ENCODE data around the gene FCN2. TPM values are rescaled to one million over a fixed set of nuclear protein-coding genes. Genes with fewer than 3 reads are reported as not detected.

Gene FCN2
- polyA plus RNA-seq, 1 of the 3 experiments (the other 2 are of a cell fraction): not detected

DNA sequence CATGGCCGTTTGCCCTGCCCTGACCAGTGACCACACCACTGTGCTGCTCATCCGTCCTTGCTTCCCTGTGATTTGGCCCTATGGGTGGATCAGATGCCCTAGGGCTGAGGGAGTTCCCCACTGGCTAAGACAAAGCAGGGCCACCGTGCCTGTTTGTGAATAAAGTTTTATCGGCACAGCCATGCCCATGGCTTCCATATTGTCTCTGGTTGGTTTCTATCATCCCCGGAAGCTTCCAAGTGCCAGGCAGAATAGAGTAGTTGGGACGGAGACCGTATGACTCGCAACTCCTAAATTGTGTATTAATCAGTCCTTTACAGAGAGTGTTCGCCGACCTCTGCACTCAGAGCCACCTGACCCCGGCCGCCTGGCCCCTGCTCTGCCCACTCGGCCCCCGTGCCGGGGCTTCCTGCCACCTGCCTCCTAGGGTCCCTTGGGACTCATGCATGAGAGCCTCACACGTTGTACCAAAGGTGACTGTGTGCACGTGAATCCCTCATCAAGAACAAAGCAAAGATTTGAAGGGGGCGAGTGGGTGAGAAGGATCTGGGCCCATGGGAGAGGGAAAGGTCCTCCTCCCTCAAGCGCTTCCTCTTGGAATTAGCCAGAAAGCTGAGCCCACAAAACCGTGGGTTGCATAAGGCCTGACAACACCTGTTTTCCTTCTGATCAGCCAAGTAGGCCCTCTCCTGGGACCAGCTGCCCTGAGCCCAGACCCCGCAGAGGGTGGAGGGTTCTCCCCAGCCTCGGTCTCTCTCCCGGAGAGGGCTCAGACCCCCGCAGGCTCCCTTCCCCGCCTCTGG is 11.7 kb upstream of the FCN2 start:
- Histone ChIP-seq H3K4me1 (ENCODE audit: control insufficient read depth in 1 of 2, insufficient read depth in 2 of 2, low read depth in 1 of 2, low read length in 1 of 2) (no peaks in the 10 kb centered on the region), H3K9me2 (no peaks in the 10 kb centered on the region), H3K4me2 (no peak overlapping the region), H3K4me3 (ENCODE audit: low read depth in 2 of 2, low read length in 1 of 2) (no peak overlapping the region), H3F3A (replicated peaks; ENCODE audit: insufficient read depth) (no peaks in the 10 kb centered on the region), H3K27me3 (ENCODE audit: insufficient read depth) (no peaks in the 10 kb centered on the region), H3K79me2 (ENCODE audit: insufficient read depth) (no peaks in the 10 kb centered on the region), H4K20me1 (ENCODE audit: insufficient read depth) (no peaks in the 10 kb centered on the region), H3K36me3 (replicated peaks in 1 of 2; ENCODE audit: control insufficient read depth in 1 of 2, insufficient read depth in 2 of 2, low read length in 1 of 2) (no peaks in the 10 kb centered on the region), H3K9ac (no peak overlapping the region), H2AFZ (ENCODE audit: low read depth) (no peak overlapping the region), H3K27ac (ENCODE audit: low read depth in 2 of 2, low read length in 1 of 2) (no peak overlapping the region), H3K9me3 (no peaks in the 10 kb centered on the region)
- POLR2A ChIA-PET: no interaction called here
- 61% methylated on average over 20 of the region's 25 CpGs for WGBS (ENCODE audit: low lambda C conversion rate)
- TF ChIP-seq SIN3A (IDR thresholded peaks at IDR 0.05; ENCODE audit: borderline replicate concordance, low read depth, low read length) (no peak), RXRA (IDR thresholded peaks at IDR 0.05; ENCODE audit: borderline replicate concordance, low read depth) (no peak), FOXJ3 (CRISPR knock-in tag; IDR thresholded peaks at IDR 0.05) (no peak), YY1 (IDR thresholded peaks at IDR 0.05; ENCODE audit: low read depth) (no peak), EP300 (IDR thresholded peaks at IDR 0.05; ENCODE audit: borderline replicate concordance in 1 of 2, low read depth in 1 of 2, low read length in 1 of 2) (no peak), FOSL2 (IDR thresholded peaks at IDR 0.05; ENCODE audit: borderline replicate concordance, low read depth) (no peak), REST (IDR thresholded peaks at IDR 0.05; ENCODE audit: low read depth, low read length) (no peak), SMC3 (IDR thresholded peaks at IDR 0.05; ENCODE audit: low read depth, low read length) (no peak), GATA2 (CRISPR knock-in tag; IDR thresholded peaks at IDR 0.05) (no peak)
- TF ChIP-seq, protein P1, sequence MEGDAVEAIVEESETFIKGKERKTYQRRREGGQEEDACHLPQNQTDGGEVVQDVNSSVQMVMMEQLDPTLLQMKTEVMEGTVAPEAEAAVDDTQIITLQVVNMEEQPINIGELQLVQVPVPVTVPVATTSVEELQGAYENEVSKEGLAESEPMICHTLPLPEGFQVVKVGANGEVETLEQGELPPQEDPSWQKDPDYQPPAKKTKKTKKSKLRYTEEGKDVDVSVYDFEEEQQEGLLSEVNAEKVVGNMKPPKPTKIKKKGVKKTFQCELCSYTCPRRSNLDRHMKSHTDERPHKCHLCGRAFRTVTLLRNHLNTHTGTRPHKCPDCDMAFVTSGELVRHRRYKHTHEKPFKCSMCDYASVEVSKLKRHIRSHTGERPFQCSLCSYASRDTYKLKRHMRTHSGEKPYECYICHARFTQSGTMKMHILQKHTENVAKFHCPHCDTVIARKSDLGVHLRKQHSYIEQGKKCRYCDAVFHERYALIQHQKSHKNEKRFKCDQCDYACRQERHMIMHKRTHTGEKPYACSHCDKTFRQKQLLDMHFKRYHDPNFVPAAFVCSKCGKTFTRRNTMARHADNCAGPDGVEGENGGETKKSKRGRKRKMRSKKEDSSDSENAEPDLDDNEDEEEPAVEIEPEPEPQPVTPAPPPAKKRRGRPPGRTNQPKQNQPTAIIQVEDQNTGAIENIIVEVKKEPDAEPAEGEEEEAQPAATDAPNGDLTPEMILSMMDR (IDR thresholded peaks at IDR 0.05): no peak
- DNase-seq: no peak
- CTCF ChIA-PET: interaction anchor here (0.6 kb wide), 1 partner anchor 421 kb away, joined by 3 read pairs; no protein-coding TSS in a partner anchor
